H1 (cell line): ENCODE results near the gene LY86. TPM values are rescaled to one million over a fixed set of nuclear protein-coding genes. Genes with fewer than 3 reads are reported as not detected.

Experiments
- CTCF ChIA-PET: fragments of 300-600 bp; sonication (Branson Sonifier 250); formaldehyde crosslinking; loops from one replicate; lab custom pipeline; 2021; ENCODE audit not compliant: partially characterized antibody; lab: Charles Lee
- POLR2A ChIA-PET: fragments of 300-600 bp; sonication (Branson Sonifier 250); formaldehyde crosslinking; loops from one replicate; lab custom pipeline; 2021; ENCODE audit warnings: inconsistent platforms; ENCODE audit not compliant: partially characterized antibody; lab: Charles Lee
- DNase-seq, 2 experiments: peaks; one replicate each; pipeline versions ENCODE4 v3.0.0 to v3.0.0-alpha.2; 2010 to 2022; ENCODE audit warnings: low spot score in 2 of 2, low read depth in 1 of 2, mixed read lengths in 1 of 2
- FAIRE-seq: peaks from 2 replicates; lab custom pipeline; 2011; peaks lifted over from hg19 to GRCh38; lab: Jason Lieb, UNC
- H2AFZ ChIP-seq: 2 replicates; pipeline ENCODE4 v1.8.1; 2012; ENCODE audit warnings: low read length, inconsistent platforms
- H2AK5ac ChIP-seq: 2 replicates; pipeline ENCODE4 v1.6.1; 2013; ENCODE audit warnings: low read depth, low read length
- H2BK120ac ChIP-seq: replicated peaks from 2 replicates; pipeline ENCODE3; 2013; ENCODE audit warnings: low read depth, low read length, inconsistent platforms
- H2BK12ac ChIP-seq: 2 replicates; pipeline ENCODE4 v1.6.1; 2013; ENCODE audit warnings: low read depth, low read length
- H2BK15ac ChIP-seq: 2 replicates; pipeline ENCODE4 v1.6.1; 2013; ENCODE audit warnings: low read length
- H2BK20ac ChIP-seq: 2 replicates; pipeline ENCODE4 v1.6.1; 2013; ENCODE audit warnings: low read length
- H2BK5ac ChIP-seq: 2 replicates; pipeline ENCODE4 v1.6.1; 2013; ENCODE audit warnings: low read depth, low read length
- H3K14ac ChIP-seq: 2 replicates; pipeline ENCODE4 v1.6.1; 2013; ENCODE audit warnings: inconsistent platforms; ENCODE audit not compliant: insufficient read length
- H3K18ac ChIP-seq: 2 replicates; pipeline ENCODE4 v1.6.1; 2013; ENCODE audit warnings: low read length; ENCODE audit errors: extremely low read depth
- H3K23ac ChIP-seq: 2 replicates; pipeline ENCODE4 v1.6.1; 2013; ENCODE audit warnings: inconsistent platforms; ENCODE audit not compliant: insufficient read length
- H3K23me2 ChIP-seq: 2 replicates; pipeline ENCODE4 v1.6.1; 2013; ENCODE audit warnings: low read depth, low read length
- H3K27ac ChIP-seq: 2 replicates; pipeline ENCODE4 v1.6.1; 2011; ENCODE audit warnings: low read depth, low read length, inconsistent platforms
- H3K27me3 ChIP-seq, 4 experiments: replicated peaks in 1 of 4; 1 replicate in 1 of 4; 2 replicates in 3 of 4; pipeline versions ENCODE4 v1.6.1 to v1.8.1; 2011 to 2013; ENCODE audit warnings: low read length in 3 of 4, mild to moderate bottlenecking in 3 of 4, inconsistent platforms in 2 of 4, mixed read lengths in 2 of 4, moderate library complexity in 1 of 4; ENCODE audit not compliant: control insufficient read depth in 3 of 4, insufficient read depth in 3 of 4; ENCODE audit errors: extremely low read depth in 1 of 4
- H3K36me3 ChIP-seq, 4 experiments: 2 replicates each; pipeline versions ENCODE4 v1.6.1 to v1.8.1; 2011 to 2013; ENCODE audit warnings: mild to moderate bottlenecking in 4 of 4, low read length in 3 of 4, moderate library complexity in 2 of 4, control low read depth in 1 of 4, inconsistent platforms in 1 of 4; ENCODE audit not compliant: insufficient read depth in 4 of 4, control insufficient read depth in 2 of 4
- H3K4ac ChIP-seq: replicated peaks from 2 replicates; pipeline ENCODE3; 2013; ENCODE audit warnings: low read length, low read depth, mixed read lengths, inconsistent platforms; ENCODE audit not compliant: insufficient read length
- H3K4me1 ChIP-seq, 4 experiments: replicated peaks in 1 of 4; 1 replicate in 1 of 4; 2 replicates in 3 of 4; pipeline versions ENCODE4 v1.6.1 to v1.8.1; 2011 to 2013; ENCODE audit warnings: low read length in 3 of 4, inconsistent platforms in 2 of 4, mixed read lengths in 1 of 4; ENCODE audit not compliant: insufficient read depth in 4 of 4, control insufficient read depth in 3 of 4
- H3K4me2 ChIP-seq, 2 experiments: 2 replicates each; pipeline versions ENCODE4 v1.6.1 to v1.8.1; 2011 to 2013; ENCODE audit warnings: low read depth in 2 of 2, low read length in 2 of 2, control low read depth in 1 of 2, inconsistent platforms in 1 of 2, mild to moderate bottlenecking in 1 of 2; ENCODE audit not compliant: insufficient read depth in 1 of 2
- H3K4me3 ChIP-seq, 4 experiments: fragments of 200-600, 300-600 bp in 1 of 4; sonication (generic), shearing (Covaris generic), sonication (Bioruptor Twin) in 1 of 4; 2 replicates each; pipeline versions ENCODE4 v1.5.1 to v1.8.1; 2011 to 2016; ENCODE audit warnings: low read length in 4 of 4, low read depth in 3 of 4, control low read depth in 2 of 4, inconsistent platforms in 2 of 4, mild to moderate bottlenecking in 2 of 4, mixed read lengths in 1 of 4, moderate library complexity in 1 of 4; ENCODE audit not compliant: insufficient read depth in 2 of 4; ENCODE audit errors: extremely low read depth in 1 of 4
- H3K56ac ChIP-seq: replicated peaks from 2 replicates; pipeline ENCODE3; 2013; ENCODE audit warnings: low read depth, mild to moderate bottlenecking, mixed read lengths, low read length, inconsistent platforms; ENCODE audit not compliant: insufficient read length
- H3K79me1 ChIP-seq: 2 replicates; pipeline ENCODE4 v1.6.1; 2013; ENCODE audit warnings: low read depth, low read length, control low read depth
- H3K79me2 ChIP-seq, 2 experiments: 2 replicates each; pipeline versions ENCODE4 v1.6.1 to v1.8.1; 2012 to 2013; ENCODE audit warnings: low read length in 2 of 2, mild to moderate bottlenecking in 2 of 2, inconsistent platforms in 1 of 2; ENCODE audit not compliant: insufficient read depth in 2 of 2, control insufficient read depth in 1 of 2
- H3K9ac ChIP-seq, 4 experiments: replicated peaks in 1 of 4; 1 replicate in 1 of 4; 2 replicates in 3 of 4; pipeline versions ENCODE4 v1.6.1 to v1.8.1; 2011 to 2013; ENCODE audit warnings: low read depth in 3 of 4, low read length in 3 of 4, control low read depth in 2 of 4, mild to moderate bottlenecking in 2 of 4, moderate library complexity in 2 of 4, inconsistent platforms in 1 of 4; ENCODE audit errors: extremely low read depth in 1 of 4
- H3K9me3 ChIP-seq, 2 experiments: 2 replicates each; pipeline versions ENCODE4 v1.6.1 to v1.8.1; 2012 to 2013; ENCODE audit warnings: mild to moderate bottlenecking in 2 of 2, moderate library complexity in 2 of 2, control low read depth in 1 of 2, inconsistent platforms in 1 of 2, low read depth in 1 of 2, low read length in 1 of 2, mixed read lengths in 1 of 2; ENCODE audit not compliant: insufficient read depth in 2 of 2
- H4K20me1 ChIP-seq, 2 experiments: replicated peaks in 1 of 2; 2 replicates each; pipeline versions ENCODE3 to v1.8.1; 2011 to 2013; ENCODE audit warnings: inconsistent platforms in 2 of 2, low read length in 2 of 2, mild to moderate bottlenecking in 1 of 2; ENCODE audit not compliant: insufficient read depth in 2 of 2, control insufficient read depth in 1 of 2
- H4K5ac ChIP-seq: 2 replicates; pipeline ENCODE4 v1.6.1; 2013; ENCODE audit warnings: low read length, low read depth, mixed read lengths, inconsistent platforms; ENCODE audit not compliant: insufficient read length
- H4K8ac ChIP-seq: 2 replicates; pipeline ENCODE4 v1.8.0; 2013; ENCODE audit warnings: mild to moderate bottlenecking, moderate library complexity, low read length, inconsistent platforms; ENCODE audit not compliant: insufficient read depth; ENCODE audit errors: extremely low read depth
- H4K91ac ChIP-seq: replicated peaks from 2 replicates; pipeline ENCODE3; 2013; ENCODE audit warnings: low read length, mixed read lengths, inconsistent platforms; ENCODE audit not compliant: insufficient read length
- SP2 ChIP-seq: IDR thresholded peaks from 2 replicates; pipeline ENCODE4 v1.6.1; 2012; ENCODE audit warnings: mild to moderate bottlenecking, low read length, inconsistent platforms
- WGBS, 2 experiments: shearing (Covaris generic) in 1 of 2; methylation state at CpG; one replicate each; pipeline versions ENCODE4 v1.1.6 to v1.1.7; 2013 to 2015; ENCODE audit warnings: low lambda C conversion rate in 2 of 2, mixed read lengths in 2 of 2, inconsistent platforms in 1 of 2, low coverage in 1 of 2, missing lambda C conversion rate in 1 of 2; ENCODE audit not compliant: insufficient replicate concordance in 2 of 2, insufficient coverage in 1 of 2, insufficient read length in 1 of 2; ENCODE audit errors: extremely low coverage in 1 of 2, missing lambda C conversion rate in 1 of 2; 5-methylcytosine and 5-hydroxymethylcytosine counted together
- polyA plus RNA-seq, 7 experiments: library from polyadenylated mRNA; depleted of rRNA in 3 of 7; stranded (reverse) in 5 of 7; unstranded in 2 of 7; fragments of >200 nt in 5 of 7; fragments of 200-250 nt in 2 of 7; gene quantifications; 1 replicate in 5 of 7; 2 replicates in 1 of 7; 4 replicates in 1 of 7; pipeline versions ENCODE4 v1.2.1 to v1.2.3, GENCODE V29; 2011 to 2013; ENCODE audit warnings: missing spikeins in 2 of 7, mixed read lengths in 2 of 7
- total RNA-seq: library from RNA; stranded (reverse); fragmentation: NEBNext Ultra II Directional; extraction: Animal tissue kit (Norgen Biotek cat#: 25700); gene quantifications from 2 replicates; pipeline ENCODE4 v1.2.1, GENCODE V29; 2021

The LY86 gene
- total and polyA plus RNA-seq, 2 of the 8 experiments (the other 6 are each of a cell fraction or from before 2014, with no cell fraction given): not detected

DNA sequence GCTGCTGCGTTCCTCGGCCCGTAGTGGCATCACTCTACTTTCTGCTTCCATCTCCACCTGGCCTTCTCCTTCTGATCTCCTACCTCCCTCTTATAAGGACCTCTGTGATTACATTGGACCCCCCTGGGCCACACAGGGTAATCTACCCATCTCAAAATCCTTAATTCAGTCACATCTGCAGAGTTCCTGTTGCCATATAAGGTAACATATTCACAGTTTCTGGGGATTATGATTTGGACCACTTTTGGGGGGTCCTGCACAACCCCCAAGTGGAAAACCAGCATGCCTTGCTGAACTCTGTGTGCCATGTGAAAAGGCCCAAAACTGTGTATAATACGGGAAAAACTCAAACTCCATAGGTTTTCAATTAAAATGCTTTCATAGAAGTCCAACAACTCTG is 51.1 kb downstream of the LY86 start:
- no peaks in the 10 kb centered on the region for H3K36me3 ChIP-seq
- CTCF ChIA-PET: interaction anchor here (1.0 kb wide), 1 partner anchor 83 kb away, joined by 3 read pairs; no protein-coding TSS in a partner anchor
- no peak overlapping the region for H3K18ac ChIP-seq
- H3K14ac ChIP-seq: no peak overlapping the region
- H4K91ac ChIP-seq: no peak overlapping the region
- H3K4me1 ChIP-seq: peaks cover 0 to 6% (median 2%) of the 10 kb centered on the region in 4 experiments; a peak in 4 of 7 replicates
- H3K9me3 ChIP-seq: no peaks in the 10 kb centered on the region
- no peak overlapping the region for H2BK5ac ChIP-seq
- H3K4me2 ChIP-seq: no peak overlapping the region
- FAIRE-seq (no peak), DNase-seq (no peak)
- H2AK5ac ChIP-seq: no peak overlapping the region
- no peak overlapping the region for H3K23ac ChIP-seq
- no peak overlapping the region for H3K4ac ChIP-seq
- no peak overlapping the region for H3K56ac ChIP-seq
- no peak overlapping the region for H3K4me3 ChIP-seq
- H2BK20ac ChIP-seq: no peak overlapping the region
- no peak overlapping the region for H3K9ac ChIP-seq
- H2AFZ ChIP-seq: no peak overlapping the region
- H3K23me2 ChIP-seq: no peaks in the 10 kb centered on the region; the same call in 1 of the 2 replicates
- no peak overlapping the region for H2BK12ac ChIP-seq
- H4K8ac ChIP-seq: no peak overlapping the region
- H3K27me3 ChIP-seq: no peaks in the 10 kb centered on the region
- no peak overlapping the region for H3K27ac ChIP-seq
- POLR2A ChIA-PET: no interaction called here
- no peaks in the 10 kb centered on the region for H4K20me1 ChIP-seq
- WGBS, 2 experiments: 96% methylated on average over 4 of the region's 4 CpGs; no CpG with 5 or more reads in 1 of the 2 experiments
- no peaks in the 10 kb centered on the region for H3K79me1 ChIP-seq
- H2BK120ac ChIP-seq: no peak overlapping the region
- no peak overlapping the region for H4K5ac ChIP-seq
- no peak overlapping the region for H2BK15ac ChIP-seq
- H3K79me2 ChIP-seq: no peaks in the 10 kb centered on the region
- no peak for TF ChIP-seq SP2
